Measurements from ENCODE around the gene CALM1. TPM values are rescaled to one million over a fixed set of nuclear protein-coding genes. Genes with fewer than 3 reads are reported as not detected.

Gene CALM1
- total and polyA plus RNA-seq, 2 donors (not counting 3 experiments of a cell fraction or from before 2014, with no cell fraction given) = 476 to 731 TPM

GRCh38 chr14:90449411-90449810, 52.6 kb downstream of the CALM1 start:
- H3K9me3 ChIP-seq (replicated peaks; ENCODE audit: control insufficient read depth, insufficient read depth, low read length) = no peaks in the 10 kb centered on the region
- no peak overlapping the region for H2AFZ ChIP-seq (ENCODE audit: low read depth, low read length)
- dilution Hi-C loops (cut with MboI; ENCODE audit: extremely low pct_ligation_motif_present, low sequenced_read_pairs) = no loop called here
- BruUV-seq (replicated peaks) = no TSS peak
- H3K9ac ChIP-seq (replicated peaks; ENCODE audit: extremely low read depth, insufficient read depth, low read length) = no peak overlapping the region
- H3K9me1 ChIP-seq (replicated peaks; ENCODE audit: control insufficient read depth, extremely low read depth, insufficient read depth, low read length) = no peaks in the 10 kb centered on the region
- peaks cover 6% of the 10 kb centered on the region for H3K4me1 ChIP-seq (ENCODE audit: control insufficient read depth, extremely low read depth, insufficient read depth, low read length)
- no peaks in the 10 kb centered on the region for H3K79me2 ChIP-seq (ENCODE audit: control insufficient read depth, insufficient read depth, low read length)
- no peaks in the 10 kb centered on the region for H4K20me1 ChIP-seq (replicated peaks; ENCODE audit: control insufficient read depth, extremely low read depth, insufficient read depth, low read length)
- FAIRE-seq (no peak), DNase-seq (ENCODE audit: low read depth, low spot score) (no peak)
- no peak overlapping the region for H3K4me3 ChIP-seq (replicated peaks in 1 of 3; ENCODE audit: insufficient read depth in 1 of 3, low read depth in 1 of 3, low read length in 3 of 3)
- no peak for TF ChIP-seq MYC (IDR thresholded peaks at IDR 0.05; ENCODE audit: low read depth, low read length)
- TF ChIP-seq MAX (IDR thresholded peaks at IDR 0.05; ENCODE audit: insufficient read depth, insufficient read length) = no peak
- TF ChIP-seq POLR2AphosphoS5 (IDR thresholded peaks at IDR 0.05; ENCODE audit: insufficient read depth, low read depth, low read length) = no peak
- no peak for TF ChIP-seq EZH2 (IDR thresholded peaks at IDR 0.05; ENCODE audit: borderline replicate concordance, low read depth, low read length, severe bottlenecking)
- TF ChIP-seq POLR2A (IDR thresholded peaks at IDR 0.05; ENCODE audit: low read depth, low read length) = no peak
- TF ChIP-seq JUN (IDR thresholded peaks at IDR 0.05; ENCODE audit: borderline replicate concordance, insufficient read depth, insufficient read length, low read depth) = no peak
- no peak for TF ChIP-seq GATA2 (IDR thresholded peaks at IDR 0.05; ENCODE audit: insufficient read depth, insufficient read length, low read depth, low read length)
- no peak for TF ChIP-seq CTCF (IDR thresholded peaks at IDR 0.05; ENCODE audit: extremely low read depth in 1 of 2, insufficient read depth in 1 of 2, low read depth in 1 of 2, low read length in 2 of 2)
- TF ChIP-seq FOS (IDR thresholded peaks at IDR 0.05; ENCODE audit: borderline replicate concordance, insufficient read depth, low read length) = no peak
- H3K36me3 ChIP-seq (ENCODE audit: control insufficient read depth in 2 of 2, extremely low read depth in 1 of 2, insufficient read depth in 2 of 2, low read length in 2 of 2) = no peaks in the 10 kb centered on the region
- no peak overlapping the region for H3K4me2 ChIP-seq (ENCODE audit: insufficient read depth, low read length)
- ChIA-PET CTCF (interaction anchor here (0.9 to 1.1 kb wide), 2 partner anchors 11 to 41 kb away, joined by 3 read pairs; no protein-coding TSS in a partner anchor), POLR2A (no interaction called here)
- intact Hi-C loops (cut with micrococcal nuclease) = no loop called here
- no peak overlapping the region for H3K27ac ChIP-seq (ENCODE audit: insufficient read depth, low read depth, low read length)
- no peaks in the 10 kb centered on the region for H3K27me3 ChIP-seq (ENCODE audit: control insufficient read depth in 2 of 2, insufficient read depth in 2 of 2, low read length in 2 of 2)
